Heart left ventricle (tissue), 16 donors: ENCODE data around the gene USH1C. TPM values are rescaled to one million over a fixed set of nuclear protein-coding genes. Genes with fewer than 3 reads are reported as not detected.
A peak's percentile ranks its signal among the peaks of the same experiment; 100 is the strongest.

ENCODE experiments used
- ATAC-seq, 4 donors: fragments of 200-7000 bp; cut with Tn5 transposase; one replicate each; pipeline ENCODE4 v1.9.1; 2020 to 2022; ENCODE audit warnings: moderate library complexity in 4 of 4, mild to moderate bottlenecking in 3 of 4, moderate number of reproducible peaks in 1 of 4
- DNase-seq, 5 donors: peaks; one replicate each; pipeline ENCODE4 v3.0.0-alpha.2; 2020
- H3K27ac ChIP-seq, 12 donors: fragments of 200-600 bp; sonication (generic) in 4 of 12; one replicate each; pipeline versions ENCODE4 v1.5.0 to v1.8.0; 2016 to 2022; ENCODE audit warnings: mild to moderate bottlenecking in 2 of 12
- H3K27me3 ChIP-seq, 9 donors: fragments of 200-600 bp; sonication (generic) in 2 of 9; one replicate each; pipeline versions ENCODE4 v1.5.1 to v1.8.0; 2016 to 2022; ENCODE audit warnings: mild to moderate bottlenecking in 3 of 9
- H3K36me3 ChIP-seq, 9 donors: fragments of 200-600 bp; sonication (generic) in 2 of 9; one replicate each; pipeline versions ENCODE4 v1.5.0 to v1.8.0; 2018 to 2022; ENCODE audit warnings: mild to moderate bottlenecking in 2 of 9
- H3K4me1 ChIP-seq, 12 donors: fragments of 200-600 bp; sonication (generic) in 4 of 12; one replicate each; pipeline versions ENCODE4 v1.5.0 to v1.8.0; 2016 to 2022; ENCODE audit warnings: mild to moderate bottlenecking in 3 of 12
- H3K4me3 ChIP-seq, 12 donors: fragments of 200-600 bp; sonication (generic) in 4 of 12; one replicate each; pipeline versions ENCODE4 v1.5.0 to v1.8.0; 2017 to 2022; ENCODE audit warnings: mild to moderate bottlenecking in 9 of 12, moderate library complexity in 4 of 12
- H3K9me3 ChIP-seq, 12 donors: fragments of 200-600 bp; sonication (generic) in 4 of 12; one replicate each; pipeline versions ENCODE4 v1.5.0 to v1.8.0; 2016 to 2022; ENCODE audit warnings: mild to moderate bottlenecking in 1 of 12
- POLR2A ChIP-seq, 2 donors: fragments of 450-650 bp; IDR thresholded peaks; one replicate each; pipeline ENCODE4 v1.6.1; 2017; ENCODE audit warnings: antibody characterized with exemption in 2 of 2, mild to moderate bottlenecking in 2 of 2, moderate library complexity in 2 of 2
- WGBS, 4 donors: extraction: QIAGEN DNeasy Blood & Tissue Kit in 2 of 4; methylation state at CpG; one replicate each; pipeline versions ENCODE4 v1.1.5 to v1.1.7; 2013 to 2018; 5-methylcytosine and 5-hydroxymethylcytosine counted together
- intact Hi-C, 10 donors: fragments of 100-400 bp; cut with DNase I; formaldehyde crosslinking; loops; one replicate each; pipeline versions ENCODE4 v1.11.1 to v1.14.2; 2022
- polyA plus RNA-seq, 2 donors: library from polyadenylated mRNA; stranded (reverse); fragments of 200-250 nt; gene quantifications; one replicate each; pipeline ENCODE4 v1.2.3, GENCODE V29; 2013
- total RNA-seq, 9 donors: library from RNA; depleted of rRNA in 2 of 9; stranded (reverse); fragments of >200 nt in 2 of 9; fragmentation: NEBNext Ultra II Directional in 3 of 9; extraction: Animal tissue kit (Norgen Biotek cat#: 25700) in 3 of 9; gene quantifications; one replicate each; pipeline versions ENCODE4 v1.1.0 to v1.2.4, GENCODE V29; 2016 to 2023
- TF ChIP-seq, protein P1 (sequence below), 12 donors: fragments of 200-600 bp; sonication (generic) in 4 of 12; IDR thresholded peaks; one replicate each; pipeline versions ENCODE4 v1.5.0 to v1.8.0; 2018 to 2022; ENCODE audit warnings: antibody characterized with exemption in 12 of 12, mild to moderate bottlenecking in 5 of 12
- donor health status: ischemic (EF 13 %, LVEDD 7.1; RV severe dilation, severe dysfunction).
- donor health status: healthy with polysubstance abuse.
- donor health status: DM: no; HTN: yes; CAD: no.
- donor health status: DM: no; HTN: no; CAD: no.
- donor health status: ischemic (EF 25% LVEDD 6.9; RV normal size, moderate dysfunction).
- donor health status: ischemic (EF 25% LVEDD 5.7; RV mildly dilated, moderate dysfunction).
- donor health status: healthy.
- donor health status: DM: yes; HTN: yes; CAD: no.
- donor health status: ischemic (EF 35%, LVEDD 5.7; RV mildly dilated, moderate dysfunction).
- donor health status: nonischemic (EF 11% LVEDD 7.7; RV severe dilation, severe dysfunction).
- donor health status: DM: yes; HTN: yes; CAD: no.
- donor health status: PGD.
- donor health status: ischemic (EF 29% LVEDD 5.4; RV normal size, mild dysfunction).
- donor health status: nonischemic (EF 23%, LVEDD 6.1; RV moderate dilation, normal function).

The USH1C gene
- total and polyA plus RNA-seq, 11 donors = 0.06 to 0.23 (median 0.16) TPM; not detected in 8

DNA sequence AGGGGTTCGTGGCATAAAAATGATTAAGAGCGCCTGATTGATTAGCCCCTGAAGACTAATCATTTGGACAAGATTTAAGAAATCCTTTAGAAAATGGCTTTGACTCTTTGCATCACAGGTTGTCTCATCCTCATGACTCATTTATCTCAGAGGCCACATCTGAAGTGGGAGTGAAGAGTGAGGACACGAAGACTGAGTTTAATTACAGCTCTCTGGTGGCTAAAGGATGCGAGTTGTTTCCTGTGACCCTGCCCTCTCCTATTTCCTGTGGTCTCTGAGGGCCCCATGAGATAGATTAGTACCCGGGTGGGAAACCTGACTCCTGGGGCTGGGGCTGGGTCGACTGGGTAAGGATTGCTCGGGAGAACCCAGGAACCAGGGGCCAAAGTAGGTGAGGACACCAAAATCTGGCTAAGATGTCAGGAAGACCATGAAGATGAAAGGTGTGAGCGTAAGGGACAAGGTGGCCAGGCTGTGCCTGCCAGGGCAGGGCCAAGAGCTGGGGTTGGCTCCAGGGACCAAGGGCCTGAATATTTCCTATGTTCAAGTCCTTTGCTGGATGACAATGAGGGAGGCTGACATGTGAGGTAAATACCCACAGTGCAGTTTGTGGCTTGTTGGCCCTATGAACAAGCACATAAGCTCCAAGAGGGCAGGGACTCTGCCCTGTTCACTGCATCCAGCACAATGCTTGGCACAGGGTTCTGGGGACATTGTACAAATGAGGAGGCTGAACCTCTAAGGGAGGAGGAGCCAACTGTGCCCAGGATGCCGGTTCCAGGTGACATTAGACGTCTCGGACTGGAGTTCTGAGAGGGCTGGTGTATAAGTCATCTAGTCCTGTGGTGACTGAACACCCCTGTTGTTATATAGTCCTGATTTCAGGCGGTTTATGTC lies 6.5 kb upstream of the USH1C start:
- TF ChIP-seq, protein P1, sequence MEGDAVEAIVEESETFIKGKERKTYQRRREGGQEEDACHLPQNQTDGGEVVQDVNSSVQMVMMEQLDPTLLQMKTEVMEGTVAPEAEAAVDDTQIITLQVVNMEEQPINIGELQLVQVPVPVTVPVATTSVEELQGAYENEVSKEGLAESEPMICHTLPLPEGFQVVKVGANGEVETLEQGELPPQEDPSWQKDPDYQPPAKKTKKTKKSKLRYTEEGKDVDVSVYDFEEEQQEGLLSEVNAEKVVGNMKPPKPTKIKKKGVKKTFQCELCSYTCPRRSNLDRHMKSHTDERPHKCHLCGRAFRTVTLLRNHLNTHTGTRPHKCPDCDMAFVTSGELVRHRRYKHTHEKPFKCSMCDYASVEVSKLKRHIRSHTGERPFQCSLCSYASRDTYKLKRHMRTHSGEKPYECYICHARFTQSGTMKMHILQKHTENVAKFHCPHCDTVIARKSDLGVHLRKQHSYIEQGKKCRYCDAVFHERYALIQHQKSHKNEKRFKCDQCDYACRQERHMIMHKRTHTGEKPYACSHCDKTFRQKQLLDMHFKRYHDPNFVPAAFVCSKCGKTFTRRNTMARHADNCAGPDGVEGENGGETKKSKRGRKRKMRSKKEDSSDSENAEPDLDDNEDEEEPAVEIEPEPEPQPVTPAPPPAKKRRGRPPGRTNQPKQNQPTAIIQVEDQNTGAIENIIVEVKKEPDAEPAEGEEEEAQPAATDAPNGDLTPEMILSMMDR (IDR thresholded peaks at IDR 0.05) = no peak
- no peak for TF ChIP-seq POLR2A (IDR thresholded peaks at IDR 0.05)
- DNase-seq = no peak
- no peaks in the 10 kb centered on the region for H3K36me3 ChIP-seq
- H3K27ac ChIP-seq = no peak overlapping the region
- WGBS, 4 donors = 54 to 69% (median 62%) methylated on average over 12 of the region's 12 CpGs
- H3K4me1 ChIP-seq = no peaks in the 10 kb centered on the region
- no peaks in the 10 kb centered on the region for H3K9me3 ChIP-seq
- H3K4me3 ChIP-seq = no peak overlapping the region
- H3K27me3 ChIP-seq = peaks cover 0 to 27% (median 4%) of the 10 kb centered on the region in 9 donors
- intact Hi-C loops = no loop called here
- ATAC-seq = no peak

DNA sequence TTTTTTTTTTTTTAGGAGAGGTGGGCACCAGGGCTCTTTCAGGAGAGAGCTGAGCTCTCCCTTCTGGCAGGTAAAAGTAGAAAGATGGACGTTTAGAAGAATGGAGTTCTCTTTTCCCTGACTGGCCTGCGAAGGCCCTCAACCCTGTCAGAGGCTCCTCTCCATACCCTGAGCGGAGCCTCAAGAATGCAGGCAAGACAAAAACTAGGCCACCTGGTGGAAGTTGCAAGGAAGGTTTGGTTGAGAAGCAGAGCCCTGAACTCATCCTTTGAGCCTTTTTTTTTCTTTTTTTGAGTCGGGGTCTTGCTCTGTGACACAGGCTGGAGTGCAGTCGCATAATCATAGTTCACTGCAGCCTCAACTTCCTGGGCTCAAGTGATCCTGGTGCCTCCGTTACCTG lies 4.2 kb upstream of the USH1C start:
- Histone ChIP-seq H3K36me3 (no peaks in the 10 kb centered on the region), H3K4me1 (peaks cover 0 to 5% (median 0%) of the 10 kb centered on the region in 12 donors), H3K27ac (no peak overlapping the region), H3K27me3 (peaks cover 0 to 32% (median 7%) of the 10 kb centered on the region in 9 donors), H3K4me3 (no peak overlapping the region), H3K9me3 (no peaks in the 10 kb centered on the region)
- TF ChIP-seq, protein P1 (IDR thresholded peaks at IDR 0.05) = no peak
- TF ChIP-seq POLR2A (IDR thresholded peaks at IDR 0.05) = no peak
- 80 to 85% (median 81%) methylated on average over 6 of the region's 6 CpGs for WGBS, 4 donors
- intact Hi-C loops = no loop called here
- no peak for DNase-seq
- ATAC-seq = no peak

DNA sequence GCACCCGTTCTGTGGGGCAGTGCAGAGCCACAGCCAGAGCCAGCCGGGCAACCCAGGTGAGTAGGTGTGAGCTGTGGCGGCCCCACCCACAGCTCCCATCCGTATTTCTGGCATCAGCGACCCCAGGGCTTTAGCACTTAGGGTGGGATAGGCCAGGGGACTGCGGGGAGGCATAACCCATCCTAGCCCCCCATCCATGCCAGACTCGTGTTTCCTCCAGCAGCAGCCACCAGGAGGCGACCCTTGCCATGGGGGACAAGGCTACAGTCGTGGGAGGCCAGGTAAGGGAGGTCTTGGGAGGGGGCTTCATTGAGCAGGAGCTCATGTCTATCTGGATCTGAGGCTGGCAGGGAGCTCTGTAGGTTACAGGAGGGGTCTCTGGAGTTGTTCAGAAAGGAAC lies 3.7 kb upstream of the USH1C start:
- DNase-seq (no peak), ATAC-seq (no peak)
- Histone ChIP-seq H3K4me3 (no peak overlapping the region), H3K4me1 (peaks cover 0 to 5% (median 0%) of the 10 kb centered on the region in 12 donors), H3K9me3 (no peaks in the 10 kb centered on the region), H3K27me3 (peaks cover 0 to 34% (median 7%) of the 10 kb centered on the region in 9 donors), H3K27ac (no peak overlapping the region), H3K36me3 (no peaks in the 10 kb centered on the region)
- TF ChIP-seq, protein P1 (IDR thresholded peaks at IDR 0.05) = no peak
- TF ChIP-seq POLR2A (IDR thresholded peaks at IDR 0.05) = no peak
- intact Hi-C loops = no loop called here
- 52 to 76% (median 64%) methylated on average over 4 to 9 of the region's 9 CpGs for WGBS, 4 donors

DNA sequence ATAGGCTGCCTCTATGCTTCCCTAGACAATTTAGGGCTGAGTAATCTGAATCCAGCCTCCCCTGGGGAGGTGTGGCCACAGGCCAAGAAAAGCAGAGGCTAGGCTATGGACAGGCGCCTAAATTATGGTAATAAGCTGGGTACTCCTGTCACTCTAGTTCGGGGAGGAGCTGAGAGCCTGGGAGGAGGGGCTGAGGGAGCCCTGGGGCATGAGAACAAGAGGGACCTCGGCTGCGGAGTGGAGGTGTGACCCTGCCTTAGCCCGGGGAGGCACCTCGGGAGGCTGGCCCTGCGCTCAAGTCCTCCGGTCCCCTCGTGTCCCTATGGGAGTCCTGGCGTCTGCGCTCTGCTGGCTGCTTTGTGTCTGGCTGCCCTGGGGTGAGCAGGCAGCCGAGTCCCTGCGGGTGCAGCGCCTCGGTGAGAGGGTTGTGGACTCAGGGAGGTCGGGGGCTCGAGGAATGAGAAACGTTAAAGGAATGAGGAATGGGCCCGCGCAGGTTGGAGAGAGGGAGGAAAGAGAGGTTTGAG lies 2.9 kb upstream of the USH1C start, which contains the start of gene OTOG:
Gene OTOG (plus strand): TSS at position 209 of the 527 bp plus-strand sequence. CDS start 114 bp downstream, at position 323.
- intact Hi-C loops = no loop called here
- WGBS, 4 donors = 22 to 36% (median 31%) methylated on average over 20 of the region's 20 CpGs
- H3K36me3 ChIP-seq = no peaks in the 10 kb centered on the region
- peaks cover 0 to 35% (median 7%) of the 10 kb centered on the region in 9 donors for H3K27me3 ChIP-seq
- no peaks in the 10 kb centered on the region for H3K9me3 ChIP-seq
- H3K4me3 ChIP-seq = no peak within 1 kb of the TSS
- TF ChIP-seq POLR2A (IDR thresholded peaks at IDR 0.05) = no peak
- TF ChIP-seq, protein P1 (IDR thresholded peaks at IDR 0.05) = no peak
- no peak within 1 kb of the TSS for H3K27ac ChIP-seq
- peaks cover 0 to 5% (median 0%) of the 10 kb centered on the region in 12 donors for H3K4me1 ChIP-seq
- peak in 1 of 4 donors; percentile 16 for ATAC-seq
- DNase-seq = no peak
